Esophagus muscularis mucosa (tissue), 4 donors: ENCODE data around the gene KRTAP5-6.

Source experiments
- CTCF ChIP-seq, 3 experiments: fragments of 200-600 bp in 2 of 3; fragments of 450-650 bp in 1 of 3; sonication (generic) in 2 of 3; IDR thresholded peaks; one replicate each; pipeline ENCODE4 v1.5.1; 2017 to 2019; ENCODE audit warnings: antibody characterized with exemption in 3 of 3, mild to moderate bottlenecking in 2 of 3, moderate library complexity in 1 of 3
- EP300 ChIP-seq: sonication (generic); formaldehyde crosslinking; IDR thresholded peaks from one replicate; pipeline ENCODE4 v1.6.1; 2017; ENCODE audit warnings: antibody characterized with exemption
- POLR2A ChIP-seq: fragments of 450-650 bp; IDR thresholded peaks from one replicate; pipeline ENCODE4 v1.6.1; 2017; ENCODE audit warnings: antibody characterized with exemption, moderate library complexity, mild to moderate bottlenecking, low read depth
- POLR2AphosphoS5 ChIP-seq, 2 donors: sonication (generic); formaldehyde crosslinking; IDR thresholded peaks; one replicate each; pipeline ENCODE4 v1.6.1; 2017; ENCODE audit warnings: antibody characterized with exemption in 2 of 2

GRCh38 chr11:1694846-1695547 lies 2.0 kb upstream of the KRTAP5-6 start:
- TF ChIP-seq CTCF (IDR thresholded peaks at IDR 0.05) (no peak), POLR2A (no peak), POLR2AphosphoS5 (IDR thresholded peaks at IDR 0.05) (no peak), EP300 (no peak)
